Mesothelial cell of epicardium (in vitro differentiated cells): ENCODE data around the gene DYRK4. TPM values are rescaled to one million over a fixed set of nuclear protein-coding genes. Genes with fewer than 3 reads are reported as not detected.
A peak's percentile ranks its signal among the peaks of the same experiment; 100 is the strongest.

Experiments used
- DNase-seq, 2 experiments: peaks; one replicate each; pipeline ENCODE4 v3.0.0; 2021; ENCODE audit warnings: low spot score in 2 of 2; ENCODE audit not compliant: unreplicated experiment in 2 of 2
- H3K27ac Mint-ChIP-seq: 2 replicates; pipeline ENCODE4 v1.8.0; 2021; ENCODE audit warnings: mixed read lengths
- H3K27me3 Mint-ChIP-seq: 2 replicates; pipeline ENCODE4 v1.8.0; 2021; ENCODE audit warnings: low read depth, mixed read lengths
- H3K36me3 Mint-ChIP-seq: 2 replicates; pipeline ENCODE4 v1.8.0; 2021; ENCODE audit warnings: mixed read lengths
- H3K4me1 Mint-ChIP-seq: 2 replicates; pipeline ENCODE4 v1.8.0; 2021; ENCODE audit warnings: mixed read lengths
- H3K4me3 Mint-ChIP-seq: 2 replicates; pipeline ENCODE4 v1.8.0; 2021; ENCODE audit warnings: mild to moderate bottlenecking, moderate library complexity, mixed read lengths
- H3K9me3 Mint-ChIP-seq: 2 replicates; pipeline ENCODE4 v1.8.0; 2021; ENCODE audit warnings: mixed read lengths
- CTCF ChIP-seq: fragments of 200-600 bp; sonication (generic); IDR thresholded peaks from one replicate; pipeline ENCODE4 v1.5.0; 2021; ENCODE audit warnings: antibody characterized with exemption; ENCODE audit not compliant: unreplicated experiment
- total RNA-seq: library from RNA; stranded (reverse); gene quantifications from 3 replicates; pipeline ENCODE4 v1.2.1, GENCODE V29; 2021

Gene DYRK4
- total RNA-seq, 1 donor from 2014 or later = 39.7 TPM

- Mint-ChIP-seq H3K4me3 (peak overlapping the region; percentile 98), H3K27me3 (peaks cover 40% of the 10 kb centered on the region), H3K4me1 (peaks cover 16% of the 10 kb centered on the region), H3K36me3 (peaks cover 5% of the 10 kb centered on the region), H3K9me3 (no peaks in the 10 kb centered on the region), H3K27ac (peak overlapping the region; percentile 90)
- DNase-seq = peak; percentile 54 to 85
- TF ChIP-seq CTCF = peak; percentile 93
These were observed 42.7 kb downstream of the DYRK4 start for GRCh38 chr12:4604684-4605193.

GRCh38 chr12:4607056-4607455 lies 45.0 kb downstream of the DYRK4 start:
- no peak for DNase-seq
- no peak for TF ChIP-seq CTCF
- Mint-ChIP-seq H3K27me3 (peaks cover 23% of the 10 kb centered on the region), H3K4me3 (peak overlapping the region; percentile 16), H3K36me3 (peaks cover 9% of the 10 kb centered on the region), H3K27ac (peak overlapping the region; percentile 78), H3K9me3 (no peaks in the 10 kb centered on the region), H3K4me1 (peaks cover 16% of the 10 kb centered on the region)

- no peak overlapping the region for H3K27ac Mint-ChIP-seq
- peaks cover 16% of the 10 kb centered on the region for H3K4me1 Mint-ChIP-seq
- peaks cover 4% of the 10 kb centered on the region for H3K27me3 Mint-ChIP-seq
- H3K36me3 Mint-ChIP-seq = peaks cover 22% of the 10 kb centered on the region
- no peak for DNase-seq
- TF ChIP-seq CTCF = no peak
- H3K4me3 Mint-ChIP-seq = no peak overlapping the region
- no peaks in the 10 kb centered on the region for H3K9me3 Mint-ChIP-seq
These were observed 47.1 kb downstream of the DYRK4 start for GRCh38 chr12:4609071-4609470.

- no peaks in the 10 kb centered on the region for H3K27me3 Mint-ChIP-seq
- H3K9me3 Mint-ChIP-seq = no peaks in the 10 kb centered on the region
- no peak for TF ChIP-seq CTCF
- no peak overlapping the region for H3K27ac Mint-ChIP-seq
- no peak for DNase-seq
- H3K4me1 Mint-ChIP-seq = peaks cover 10% of the 10 kb centered on the region
- peaks cover 30% of the 10 kb centered on the region for H3K36me3 Mint-ChIP-seq
- H3K4me3 Mint-ChIP-seq = no peak overlapping the region
These were observed 48.5 kb downstream of the DYRK4 start for GRCh38 chr12:4610481-4610880.

- Mint-ChIP-seq H3K27ac (no peak overlapping the region), H3K4me1 (no peaks in the 10 kb centered on the region), H3K27me3 (no peaks in the 10 kb centered on the region), H3K4me3 (no peak overlapping the region), H3K9me3 (no peaks in the 10 kb centered on the region), H3K36me3 (peaks cover 24% of the 10 kb centered on the region)
- no peak for TF ChIP-seq CTCF
- no peak for DNase-seq
These were observed 53.7 kb downstream of the DYRK4 start for GRCh38 chr12:4615667-4616066.

- Mint-ChIP-seq H3K4me1 (no peaks in the 10 kb centered on the region), H3K27ac (no peak overlapping the region), H3K36me3 (no peaks in the 10 kb centered on the region), H3K4me3 (no peak overlapping the region), H3K9me3 (no peaks in the 10 kb centered on the region), H3K27me3 (peaks cover 33% of the 10 kb centered on the region)
- TF ChIP-seq CTCF = no peak
- DNase-seq = no peak
These were observed 59.5 kb downstream of the DYRK4 start for GRCh38 chr12:4621511-4621910.
